Thymus (tissue), 14 donors: ENCODE measurements around the gene OR8K5. TPM values are rescaled to one million over a fixed set of nuclear protein-coding genes. Genes with fewer than 3 reads are reported as not detected.

Experiments
- DNase-seq, 9 donors: peaks; one replicate each; pipeline ENCODE4 v3.0.0-alpha.2; 2013; ENCODE audit warnings: low spot score in 9 of 9, low read depth in 6 of 9, missing footprints in 1 of 9
- H3K27ac ChIP-seq, 2 donors: one replicate each; pipeline ENCODE4 v1.5.1; 2013; ENCODE audit warnings: control low read depth in 1 of 2, low read depth in 1 of 2, low read length in 1 of 2, mild to moderate bottlenecking in 1 of 2, moderate library complexity in 1 of 2
- H3K27me3 ChIP-seq, 2 donors: one replicate each; pipeline ENCODE4 v1.5.1; 2013; ENCODE audit warnings: low read length in 1 of 2; ENCODE audit not compliant: control insufficient read depth in 2 of 2, insufficient read depth in 1 of 2
- H3K36me3 ChIP-seq, 2 donors: one replicate each; pipeline ENCODE4 v1.5.1; 2013; ENCODE audit warnings: low read length in 1 of 2, mild to moderate bottlenecking in 1 of 2, moderate library complexity in 1 of 2; ENCODE audit not compliant: control insufficient read depth in 2 of 2, insufficient read depth in 2 of 2
- H3K4me1 ChIP-seq, 2 donors: one replicate each; pipeline ENCODE4 v1.5.1; 2013; ENCODE audit warnings: low read length in 2 of 2; ENCODE audit not compliant: control insufficient read depth in 2 of 2, insufficient read depth in 2 of 2
- H3K4me3 ChIP-seq, 2 donors: one replicate each; pipeline ENCODE4 v1.5.1; 2013; ENCODE audit warnings: low read length in 2 of 2, control low read depth in 1 of 2, mild to moderate bottlenecking in 1 of 2
- H3K9me3 ChIP-seq, 2 donors: one replicate each; pipeline ENCODE4 v1.5.1; 2013; ENCODE audit warnings: low read length in 1 of 2, mild to moderate bottlenecking in 1 of 2; ENCODE audit not compliant: control insufficient read depth in 2 of 2, insufficient read depth in 1 of 2
- WGBS: extraction: QIAGEN DNeasy Blood & Tissue Kit; methylation state at CpG from one replicate; pipeline ENCODE4 v1.1.7; 2013; 5-methylcytosine and 5-hydroxymethylcytosine counted together
- long read RNA-seq, 10 donors: transcript quantifications; one replicate each; lab custom pipeline, GENCODE V29; 2026
- polyA plus RNA-seq: library from polyadenylated mRNA; stranded (reverse); fragments of 200-250 nt; gene quantifications from one replicate; pipeline ENCODE4 v1.2.3, GENCODE V29; 2013
- total RNA-seq: library from RNA; stranded (reverse); fragments of 120-200 nt; gene quantifications from one replicate; pipeline ENCODE4 v1.2.4, GENCODE V29; 2013
- donor health status: healthy.

The OR8K5 gene
- total RNA-seq (not detected), polyA plus RNA-seq (not detected)
- long read RNA-seq, donor 1 = 0 reads
- long read RNA-seq, donor 2 = 0 reads
- long read RNA-seq, donor 3 = 0 reads
- long read RNA-seq, donor 4 = 0 reads
- long read RNA-seq, donor 5 = 0 reads
- long read RNA-seq, donor 6 = 0 reads
- long read RNA-seq, donor 7 = 0 reads
- long read RNA-seq, donor 8 = 0 reads
- long read RNA-seq, donor 9 = 0 reads
- long read RNA-seq, donor 10 = 0 reads

DNA sequence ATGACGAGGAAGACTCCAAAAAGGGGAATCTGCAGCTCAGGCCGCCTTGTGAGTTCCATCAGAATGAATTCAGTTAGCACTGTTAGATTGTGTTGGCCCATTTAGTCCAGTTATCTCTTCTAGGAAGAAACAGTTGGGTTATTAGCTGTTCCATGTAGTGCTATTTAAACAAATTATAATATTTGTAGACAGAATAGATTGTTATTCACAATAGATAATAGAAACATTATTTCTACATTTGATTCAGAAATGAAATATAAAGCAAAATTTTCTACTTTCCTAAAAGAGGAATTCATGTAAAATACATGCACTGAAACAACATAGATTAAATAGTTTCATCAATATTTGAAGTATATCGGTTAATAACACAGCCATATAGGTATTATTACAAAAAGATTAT is at the start of gene OR8K5:
OR8K5 (minus strand) TSS at position 101 of the 400 bp plus-strand sequence; CDS start at position 101, 0 bp downstream.
- Histone ChIP-seq H3K4me3 (no peak within 1 kb of the TSS), H3K27ac (no peak within 1 kb of the TSS), H3K27me3 (no peaks in the 10 kb centered on the region), H3K4me1 (no peaks in the 10 kb centered on the region), H3K9me3 (no peaks in the 10 kb centered on the region), H3K36me3 (no peaks in the 10 kb centered on the region)
- DNase-seq = no peak
- 88% methylated on average over 3 of the region's 3 CpGs for WGBS

DNA sequence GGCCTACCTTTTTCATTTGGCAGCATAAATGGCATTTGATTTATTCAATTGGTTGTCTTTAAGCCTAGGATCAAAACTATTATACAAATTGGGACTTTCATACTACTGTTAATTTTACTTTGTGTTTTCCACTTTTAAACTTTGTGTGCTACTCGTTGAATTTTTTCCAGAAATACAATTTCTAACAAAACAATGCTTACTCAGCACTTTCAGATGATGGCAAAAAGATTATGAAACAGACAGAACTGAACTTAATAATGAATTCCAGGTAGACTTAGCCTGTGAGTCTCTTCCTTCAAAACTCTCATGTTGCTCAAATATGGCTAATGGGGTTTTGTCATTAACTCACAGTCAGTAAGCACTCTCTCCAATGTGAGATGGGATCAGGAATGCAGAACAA is 47.7 kb upstream of the OR8K5 start:
- Histone ChIP-seq H3K27ac (no peak overlapping the region), H3K4me3 (no peak overlapping the region), H3K27me3 (no peaks in the 10 kb centered on the region), H3K4me1 (no peaks in the 10 kb centered on the region), H3K9me3 (peaks cover 0 to 1% of the 10 kb centered on the region in 2 donors), H3K36me3 (no peaks in the 10 kb centered on the region)
- no peak for DNase-seq
- 77% methylated on average over 1 of the region's 1 CpG for WGBS

GRCh38 chr11:56197367-56197766 is 37.2 kb upstream of the OR8K5 start:
- whole genome bisulfite sequencing = 79% methylated on average over 2 of the region's 2 CpGs
- H3K4me3 ChIP-seq = no peak overlapping the region
- H3K27ac ChIP-seq = no peak overlapping the region
- H3K4me1 ChIP-seq = no peaks in the 10 kb centered on the region
- H3K27me3 ChIP-seq = no peaks in the 10 kb centered on the region
- no peaks in the 10 kb centered on the region for H3K9me3 ChIP-seq
- no peaks in the 10 kb centered on the region for H3K36me3 ChIP-seq
- no peak for DNase-seq

DNA sequence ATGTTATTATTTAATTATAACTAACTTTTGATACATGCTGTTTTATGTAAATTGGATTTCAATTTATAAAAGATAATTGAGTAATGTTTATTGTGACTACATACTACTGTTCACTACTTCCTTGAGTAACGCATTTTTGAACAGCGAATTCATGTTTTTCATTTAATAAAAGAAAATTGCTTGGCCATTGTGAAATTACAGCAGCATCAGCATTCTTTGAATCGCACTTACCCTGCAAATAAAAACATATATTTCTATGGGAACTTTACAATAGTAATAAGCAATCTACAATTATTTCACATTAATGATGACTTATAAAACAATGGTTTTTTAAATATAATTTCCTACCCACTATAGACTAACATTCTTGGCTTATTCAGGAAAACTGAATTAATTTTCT is 36.6 kb upstream of the OR8K5 start:
- Histone ChIP-seq H3K27me3 (no peaks in the 10 kb centered on the region), H3K4me3 (no peak overlapping the region), H3K27ac (no peak overlapping the region), H3K36me3 (no peaks in the 10 kb centered on the region), H3K4me1 (no peaks in the 10 kb centered on the region), H3K9me3 (no peaks in the 10 kb centered on the region)
- 90% methylated on average over 3 of the region's 3 CpGs for WGBS
- no peak for DNase-seq

DNA sequence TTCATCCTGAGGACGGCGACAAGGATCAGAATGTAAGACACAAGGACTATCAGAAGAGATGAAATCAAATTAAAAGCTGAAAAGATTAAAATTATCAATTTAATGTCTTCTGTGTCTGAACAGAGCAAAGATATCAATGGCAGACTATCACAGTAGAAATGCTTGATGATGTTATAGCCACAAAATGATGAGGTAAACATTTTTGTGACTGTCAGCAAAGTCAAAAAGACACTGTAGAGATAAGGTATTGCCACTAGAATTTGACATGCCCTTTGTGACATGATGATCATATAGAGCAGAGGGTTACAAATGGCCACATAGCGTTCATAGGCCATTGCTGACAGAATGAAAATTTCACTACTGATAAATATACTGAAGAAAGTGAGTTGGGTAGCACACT is 28.5 kb upstream of the OR8K5 start:
- H3K4me3 ChIP-seq = no peak overlapping the region
- no peaks in the 10 kb centered on the region for H3K4me1 ChIP-seq
- no peaks in the 10 kb centered on the region for H3K9me3 ChIP-seq
- H3K27ac ChIP-seq = no peak overlapping the region
- no peak for DNase-seq
- no peaks in the 10 kb centered on the region for H3K27me3 ChIP-seq
- no peaks in the 10 kb centered on the region for H3K36me3 ChIP-seq
- 96% methylated on average over 3 of the region's 3 CpGs for WGBS

GRCh38 chr11:56183459-56183858 is 23.3 kb upstream of the OR8K5 start:
- Histone ChIP-seq H3K9me3 (no peaks in the 10 kb centered on the region), H3K27ac (no peak overlapping the region), H3K4me3 (no peak overlapping the region), H3K27me3 (no peaks in the 10 kb centered on the region), H3K4me1 (no peaks in the 10 kb centered on the region), H3K36me3 (no peaks in the 10 kb centered on the region)
- no peak for DNase-seq

- WGBS = 67% methylated on average over 1 of the region's 1 CpG
Measured at GRCh38 chr11:56176318-56176717, 16.2 kb upstream of the OR8K5 start, which contains the start of gene OR5J2. Gene OR5J2 (plus strand): TSS chr11:56176618. CDS start chr11:56176618, 0 bp downstream.

DNA sequence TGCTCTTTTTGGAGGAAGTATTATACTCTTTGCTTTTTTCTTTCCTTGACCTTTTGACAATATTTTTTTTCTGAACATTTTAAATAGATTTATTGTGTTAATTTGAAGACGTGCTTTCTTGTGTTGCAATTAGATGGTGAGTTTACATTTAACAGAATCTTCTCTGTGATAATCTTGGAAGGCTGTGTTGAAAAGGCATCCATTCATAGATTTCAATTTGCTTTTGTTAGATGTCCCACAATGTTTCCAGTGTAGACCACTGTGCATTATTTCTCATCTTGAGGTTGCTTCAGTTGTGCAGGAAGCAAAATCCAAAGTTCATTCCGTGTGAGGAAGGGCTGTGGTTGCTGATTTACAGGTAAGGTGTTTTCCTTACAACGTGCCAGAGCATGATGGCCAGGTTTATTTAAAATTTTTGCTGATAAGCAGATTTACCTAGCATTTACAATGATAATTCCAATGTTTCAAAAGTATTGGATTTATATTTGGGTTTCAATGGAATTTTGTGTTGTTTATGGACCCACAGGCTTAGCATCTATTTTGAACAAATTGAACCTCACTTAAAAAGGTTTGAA is 12.2 kb upstream of the OR8K5 start:
- 80% methylated on average over 3 of the region's 3 CpGs for WGBS
- no peak for DNase-seq

More at GRCh38 chr11:56176318-56176717, 16.2 kb upstream of the OR8K5 start, which contains the start of gene OR5J2:
- no peaks in the 10 kb centered on the region for H3K27me3 ChIP-seq
- H3K4me1 ChIP-seq = no peaks in the 10 kb centered on the region
- no peak within 1 kb of the TSS for H3K4me3 ChIP-seq
- H3K27ac ChIP-seq = no peak within 1 kb of the TSS
- DNase-seq = no peak
- peaks cover 0 to 8% of the 10 kb centered on the region in 2 donors for H3K9me3 ChIP-seq
- H3K36me3 ChIP-seq = no peaks in the 10 kb centered on the region

GRCh38 chr11:56163804-56164203 is 3.7 kb upstream of the OR8K5 start:
- Histone ChIP-seq H3K4me3 (no peak overlapping the region), H3K27ac (no peak overlapping the region), H3K36me3 (no peaks in the 10 kb centered on the region), H3K4me1 (no peaks in the 10 kb centered on the region), H3K27me3 (no peaks in the 10 kb centered on the region), H3K9me3 (no peaks in the 10 kb centered on the region)
- DNase-seq = no peak
- WGBS = 80% methylated on average over 3 of the region's 3 CpGs

More for the DNA sequence above, 12.2 kb upstream of the OR8K5 start:
- Histone ChIP-seq H3K4me1 (no peaks in the 10 kb centered on the region), H3K4me3 (no peak overlapping the region), H3K27ac (no peak overlapping the region), H3K27me3 (no peaks in the 10 kb centered on the region), H3K9me3 (peaks cover 0 to 8% of the 10 kb centered on the region in 2 donors), H3K36me3 (no peaks in the 10 kb centered on the region)
